ENCODE results near the gene SCAP.

The SCAP gene

DNA sequence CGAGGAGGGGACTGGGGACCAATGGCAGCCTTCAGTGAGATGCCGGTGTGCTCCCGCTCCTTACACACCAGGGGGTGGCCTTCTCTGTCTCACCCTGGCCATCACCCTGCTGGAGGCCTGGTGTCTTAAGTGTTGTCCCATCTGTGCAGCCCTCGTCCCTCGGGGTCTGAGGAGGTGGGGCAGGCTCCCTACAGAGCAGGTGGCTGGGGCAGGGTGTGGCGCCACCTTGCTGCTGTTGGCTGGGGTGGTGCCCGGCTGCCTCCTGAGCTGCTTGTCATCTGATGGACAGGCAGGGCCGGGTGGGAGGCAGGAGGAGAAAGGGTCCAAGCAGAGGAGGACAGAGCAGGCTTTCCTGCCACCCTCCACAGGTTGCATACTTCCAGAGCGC is 69.0 kb downstream of the SCAP start:
- Histone ChIP-seq H3K9me3 (ENCODE audit: severe bottlenecking) (no peaks in the 10 kb centered on the region), H3K27ac (peak overlapping the region; percentile 73), H3K27me3 (ENCODE audit: insufficient read depth, low read depth, severe bottlenecking) (no peaks in the 10 kb centered on the region), H3K4me3 (ENCODE audit: low read depth, low read length) (no peak overlapping the region), H3K36me3 (peaks cover 62% of the 10 kb centered on the region)
- TF ChIP-seq, protein P1, sequence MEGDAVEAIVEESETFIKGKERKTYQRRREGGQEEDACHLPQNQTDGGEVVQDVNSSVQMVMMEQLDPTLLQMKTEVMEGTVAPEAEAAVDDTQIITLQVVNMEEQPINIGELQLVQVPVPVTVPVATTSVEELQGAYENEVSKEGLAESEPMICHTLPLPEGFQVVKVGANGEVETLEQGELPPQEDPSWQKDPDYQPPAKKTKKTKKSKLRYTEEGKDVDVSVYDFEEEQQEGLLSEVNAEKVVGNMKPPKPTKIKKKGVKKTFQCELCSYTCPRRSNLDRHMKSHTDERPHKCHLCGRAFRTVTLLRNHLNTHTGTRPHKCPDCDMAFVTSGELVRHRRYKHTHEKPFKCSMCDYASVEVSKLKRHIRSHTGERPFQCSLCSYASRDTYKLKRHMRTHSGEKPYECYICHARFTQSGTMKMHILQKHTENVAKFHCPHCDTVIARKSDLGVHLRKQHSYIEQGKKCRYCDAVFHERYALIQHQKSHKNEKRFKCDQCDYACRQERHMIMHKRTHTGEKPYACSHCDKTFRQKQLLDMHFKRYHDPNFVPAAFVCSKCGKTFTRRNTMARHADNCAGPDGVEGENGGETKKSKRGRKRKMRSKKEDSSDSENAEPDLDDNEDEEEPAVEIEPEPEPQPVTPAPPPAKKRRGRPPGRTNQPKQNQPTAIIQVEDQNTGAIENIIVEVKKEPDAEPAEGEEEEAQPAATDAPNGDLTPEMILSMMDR (IDR thresholded peaks at IDR 0.05; ENCODE audit: low read depth, low read length), result peak; percentile 87
- peak; percentile 94 for DNase-seq

DNA sequence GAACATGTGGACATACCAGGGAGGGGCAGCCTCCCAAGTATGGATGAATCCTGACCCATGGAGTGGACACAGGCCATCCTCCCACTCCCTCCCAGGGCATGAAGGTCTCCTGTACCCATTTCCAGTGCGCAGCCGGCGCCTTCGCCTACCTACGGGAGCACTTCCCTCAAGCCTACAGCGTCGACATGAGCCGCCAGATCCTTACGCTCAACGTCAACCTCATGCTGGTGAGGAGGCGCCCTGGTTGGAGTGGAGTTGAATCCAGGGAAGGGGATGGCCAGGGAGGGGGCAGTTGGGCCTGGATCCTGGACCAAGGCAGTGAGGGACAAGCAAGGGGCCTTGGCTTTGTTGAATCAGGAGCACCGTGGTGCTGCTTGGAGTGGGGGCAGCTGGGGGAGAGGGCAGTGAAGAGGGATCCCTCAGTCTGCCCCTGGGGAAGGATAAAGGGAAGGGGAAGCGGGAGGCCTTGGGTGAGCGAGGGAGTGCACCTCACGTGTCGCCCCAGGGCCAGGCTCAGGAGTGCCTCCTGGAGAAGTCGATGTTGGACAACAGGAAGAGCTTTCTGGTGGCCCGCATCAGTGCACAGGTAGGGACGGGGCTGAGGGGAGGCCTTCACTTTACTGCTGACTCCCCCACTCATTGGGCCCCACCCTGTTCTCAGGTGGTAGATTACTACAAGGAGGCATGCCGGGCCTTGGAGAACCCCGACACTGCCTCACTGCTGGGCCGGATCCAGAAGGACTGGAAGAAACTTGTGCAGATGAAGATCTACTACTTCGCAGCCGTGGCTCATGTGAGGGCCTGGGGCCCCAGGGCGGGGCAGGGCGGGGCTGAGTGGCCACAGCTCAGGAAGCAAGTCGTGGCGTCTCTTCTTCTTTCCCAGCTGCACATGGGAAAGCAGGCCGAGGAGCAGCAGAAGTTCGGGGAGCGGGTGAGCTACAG is 69.7 kb downstream of the SCAP start:
- TF ChIP-seq, protein P1 (IDR thresholded peaks at IDR 0.05; ENCODE audit: low read depth, low read length), result no peak
- peaks cover 55% of the 10 kb centered on the region for H3K36me3 ChIP-seq
- peak overlapping the region; percentile 73 for H3K27ac ChIP-seq
- no peak for DNase-seq
- no peaks in the 10 kb centered on the region for H3K9me3 ChIP-seq (ENCODE audit: severe bottlenecking)
- no peak overlapping the region for H3K4me3 ChIP-seq (ENCODE audit: low read depth, low read length)
- H3K27me3 ChIP-seq (ENCODE audit: insufficient read depth, low read depth, severe bottlenecking), result no peaks in the 10 kb centered on the region

DNA sequence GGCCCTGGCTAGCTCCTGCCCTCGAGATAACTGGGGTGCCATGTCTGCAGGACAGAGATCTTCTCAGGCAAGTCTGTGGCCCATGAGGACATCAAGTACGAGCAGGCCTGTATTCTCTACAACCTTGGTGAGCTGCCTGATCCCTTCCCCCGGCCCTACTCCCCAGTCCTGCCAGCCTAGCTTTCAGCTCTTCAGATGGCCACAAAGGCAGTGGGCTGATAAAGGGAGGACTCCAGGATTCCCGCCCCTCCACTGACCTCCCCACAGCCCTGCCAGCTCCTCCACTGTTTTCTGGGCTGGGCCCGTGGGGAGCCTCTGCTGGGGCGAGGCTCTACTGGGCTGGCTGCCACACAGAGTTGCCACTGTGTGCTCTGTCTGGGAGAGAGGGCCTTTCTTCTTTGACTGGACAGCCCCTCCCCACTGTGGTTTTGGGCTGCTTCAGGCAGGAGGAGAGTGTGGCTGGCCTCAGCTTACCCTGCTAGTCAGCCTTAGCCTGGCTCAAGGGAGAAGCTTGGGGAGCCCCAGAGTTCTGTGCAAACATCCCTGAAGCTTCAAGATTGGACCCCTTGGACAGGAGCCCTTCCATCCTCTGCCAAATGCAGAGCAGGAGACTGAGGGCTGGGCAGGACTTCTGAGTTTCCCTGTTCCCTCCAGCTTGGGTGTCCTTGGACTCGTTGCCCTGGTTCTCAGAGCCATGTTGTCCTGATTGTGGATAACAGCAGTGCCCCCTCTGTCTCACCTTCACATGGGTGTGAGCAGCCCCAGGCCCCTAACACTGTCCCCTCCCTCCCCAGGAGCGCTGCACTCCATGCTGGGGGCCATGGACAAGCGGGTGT is 70.6 kb downstream of the SCAP start:
- DNase-seq, result no peak
- TF ChIP-seq, protein P1 (IDR thresholded peaks at IDR 0.05; ENCODE audit: low read depth, low read length), result no peak
- H3K36me3 ChIP-seq, result peaks cover 53% of the 10 kb centered on the region
- peak overlapping the region; percentile 73 for H3K27ac ChIP-seq
- H3K4me3 ChIP-seq (ENCODE audit: low read depth, low read length), result no peak overlapping the region
- H3K27me3 ChIP-seq (ENCODE audit: insufficient read depth, low read depth, severe bottlenecking), result no peaks in the 10 kb centered on the region
- H3K9me3 ChIP-seq (ENCODE audit: severe bottlenecking), result no peaks in the 10 kb centered on the region

DNA sequence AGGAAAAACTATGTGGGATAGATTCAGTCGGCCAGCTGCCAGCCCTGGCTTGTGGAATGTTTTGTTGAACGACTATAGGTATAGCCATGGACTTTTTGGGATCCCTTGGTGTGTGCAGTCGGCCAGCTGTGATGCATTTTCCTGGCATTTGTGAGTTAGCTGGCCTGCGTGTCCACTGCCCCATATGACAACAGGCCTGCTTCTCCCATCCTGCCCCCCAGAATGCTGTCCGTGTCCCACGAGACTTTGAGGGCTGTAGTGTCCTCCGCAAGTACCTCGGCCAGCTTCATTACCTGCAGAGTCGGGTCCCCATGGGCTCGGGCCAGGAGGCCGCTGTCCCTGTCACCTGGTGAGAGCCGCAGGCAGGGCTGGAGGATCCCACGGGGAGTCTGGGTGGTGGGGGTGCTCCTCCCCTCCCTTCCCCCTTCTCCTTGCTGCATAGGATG is 71.3 kb downstream of the SCAP start:
- no peaks in the 10 kb centered on the region for H3K27me3 ChIP-seq (ENCODE audit: insufficient read depth, low read depth, severe bottlenecking)
- H3K9me3 ChIP-seq (ENCODE audit: severe bottlenecking), result no peaks in the 10 kb centered on the region
- no peak overlapping the region for H3K4me3 ChIP-seq (ENCODE audit: low read depth, low read length)
- peaks cover 53% of the 10 kb centered on the region for H3K36me3 ChIP-seq
- TF ChIP-seq, protein P1 (IDR thresholded peaks at IDR 0.05; ENCODE audit: low read depth, low read length), result no peak
- DNase-seq, result no peak
- H3K27ac ChIP-seq, result no peak overlapping the region

DNA sequence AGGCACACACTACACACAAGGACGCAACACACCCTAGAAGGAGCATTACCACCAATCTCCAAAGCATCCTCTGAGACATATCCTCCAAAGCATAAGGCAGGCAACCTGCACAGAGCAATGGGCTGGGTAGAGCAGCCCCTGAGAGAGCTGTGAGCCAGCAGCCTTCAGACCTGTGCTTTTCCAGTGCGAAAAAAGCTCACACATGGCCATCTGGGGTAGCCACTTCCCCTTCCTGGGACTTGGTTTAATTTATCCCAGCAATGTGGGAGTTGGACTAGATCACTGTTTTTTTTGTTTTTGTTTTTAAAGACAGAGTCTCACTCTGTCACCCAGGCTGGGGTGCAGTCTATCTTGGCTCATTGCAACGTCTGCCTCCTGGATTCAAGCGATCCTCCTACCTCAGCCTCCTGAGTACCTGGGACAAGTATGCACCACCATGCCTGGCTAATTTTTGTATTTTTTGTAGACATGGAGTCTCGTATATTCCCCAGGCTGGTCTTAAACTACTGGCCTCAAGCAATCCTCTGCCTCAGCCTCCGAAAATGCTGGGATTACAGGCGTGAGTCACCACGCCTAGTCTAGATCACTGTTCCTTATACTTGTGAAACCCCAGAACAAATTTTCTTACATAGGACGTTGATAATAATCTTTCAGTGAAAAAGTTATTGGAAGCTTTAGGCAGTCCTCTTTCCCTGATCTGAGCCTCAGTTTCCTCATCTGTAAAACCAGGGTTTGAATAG is 76.0 kb downstream of the SCAP start:
- H3K9me3 ChIP-seq (ENCODE audit: severe bottlenecking), result no peaks in the 10 kb centered on the region
- DNase-seq, result no peak
- peaks cover 36% of the 10 kb centered on the region for H3K36me3 ChIP-seq
- TF ChIP-seq, protein P1 (IDR thresholded peaks at IDR 0.05; ENCODE audit: low read depth, low read length), result no peak
- no peak overlapping the region for H3K4me3 ChIP-seq (ENCODE audit: low read depth, low read length)
- no peaks in the 10 kb centered on the region for H3K27me3 ChIP-seq (ENCODE audit: insufficient read depth, low read depth, severe bottlenecking)
- H3K27ac ChIP-seq, result no peak overlapping the region

Data from WERI-Rb-1 (cell line).